Spinal cord (tissue), 10 donors: ENCODE data around the gene LOXL4. TPM values are rescaled to one million over a fixed set of nuclear protein-coding genes. Genes with fewer than 3 reads are reported as not detected.

Source experiments
- DNase-seq, 6 donors: peaks; one replicate each; pipeline versions ENCODE4 v3.0.0 to v3.0.0-alpha.2; 2013 to 2015; ENCODE audit warnings: low spot score in 6 of 6, low read depth in 4 of 6
- H3K27ac ChIP-seq: one replicate; pipeline ENCODE4 v1.5.1; 2013; ENCODE audit warnings: low read depth, low read length, control low read depth
- H3K27me3 ChIP-seq: one replicate; pipeline ENCODE4 v1.6.1; 2013; ENCODE audit warnings: low read length; ENCODE audit not compliant: control insufficient read depth, insufficient read depth
- H3K36me3 ChIP-seq: one replicate; pipeline ENCODE4 v1.6.1; 2013; ENCODE audit warnings: low read length; ENCODE audit not compliant: control insufficient read depth, insufficient read depth
- H3K4me1 ChIP-seq: one replicate; pipeline ENCODE4 v1.6.1; 2013; ENCODE audit warnings: low read length; ENCODE audit not compliant: control insufficient read depth, insufficient read depth
- H3K4me3 ChIP-seq: one replicate; pipeline ENCODE4 v1.5.1; 2013; ENCODE audit warnings: low read depth, low read length, control low read depth
- H3K9me3 ChIP-seq: one replicate; pipeline ENCODE4 v1.6.1; 2013; ENCODE audit warnings: low read length; ENCODE audit not compliant: control insufficient read depth, insufficient read depth
- WGBS: methylation state at CpG from one replicate; pipeline ENCODE4 v1.1.5; 2013; ENCODE audit warnings: missing lambda C conversion rate; ENCODE audit not compliant: insufficient coverage; 5-methylcytosine and 5-hydroxymethylcytosine counted together
- polyA plus RNA-seq, 2 donors: library from polyadenylated mRNA; unstranded; fragments of 120-200 nt; gene quantifications; one replicate each; pipeline ENCODE4 v1.2.1, GENCODE V29; 2013; ENCODE audit not compliant: insufficient read length in 2 of 2
- total RNA-seq, 2 donors: library from RNA; depleted of rRNA in 1 of 2; stranded (reverse); fragments of 120-200 nt in 1 of 2; fragments of >200 nt in 1 of 2; gene quantifications; one replicate each; pipeline versions ENCODE4 v1.2.3 to v1.2.4, GENCODE V29; 2013 to 2014
- donor health status: healthy.

LOXL4 gene
- total and polyA plus RNA-seq, 4 donors: 0.76 to 1.6 (median 0.92) TPM

DNA sequence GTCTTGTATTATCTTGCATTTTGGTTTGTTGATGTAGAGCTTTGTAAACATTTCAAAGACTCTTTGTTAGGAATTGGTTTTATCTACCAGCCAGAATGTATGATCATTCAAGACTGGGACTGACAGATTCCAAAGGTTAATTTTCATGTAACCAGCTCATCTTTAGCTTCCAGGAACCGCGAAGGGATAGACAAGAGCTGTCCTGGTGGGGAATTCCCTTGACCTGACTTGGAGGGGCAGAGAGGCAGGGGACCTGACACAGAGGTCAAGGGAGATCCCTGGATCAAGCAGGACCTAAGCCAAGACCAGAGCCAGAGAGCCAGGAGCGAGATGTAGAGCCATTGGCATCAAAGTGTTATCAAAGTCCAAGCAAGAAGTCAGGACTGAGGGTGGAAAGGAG lies 6.6 kb upstream of the LOXL4 start:
- no peaks in the 10 kb centered on the region for H3K36me3 ChIP-seq
- 96% methylated on average over 3 of the region's 3 CpGs for WGBS
- no peak overlapping the region for H3K4me3 ChIP-seq
- no peak for DNase-seq
- no peak overlapping the region for H3K27ac ChIP-seq
- no peaks in the 10 kb centered on the region for H3K9me3 ChIP-seq
- H3K27me3 ChIP-seq: no peaks in the 10 kb centered on the region
- H3K4me1 ChIP-seq: peaks cover 5% of the 10 kb centered on the region

DNA sequence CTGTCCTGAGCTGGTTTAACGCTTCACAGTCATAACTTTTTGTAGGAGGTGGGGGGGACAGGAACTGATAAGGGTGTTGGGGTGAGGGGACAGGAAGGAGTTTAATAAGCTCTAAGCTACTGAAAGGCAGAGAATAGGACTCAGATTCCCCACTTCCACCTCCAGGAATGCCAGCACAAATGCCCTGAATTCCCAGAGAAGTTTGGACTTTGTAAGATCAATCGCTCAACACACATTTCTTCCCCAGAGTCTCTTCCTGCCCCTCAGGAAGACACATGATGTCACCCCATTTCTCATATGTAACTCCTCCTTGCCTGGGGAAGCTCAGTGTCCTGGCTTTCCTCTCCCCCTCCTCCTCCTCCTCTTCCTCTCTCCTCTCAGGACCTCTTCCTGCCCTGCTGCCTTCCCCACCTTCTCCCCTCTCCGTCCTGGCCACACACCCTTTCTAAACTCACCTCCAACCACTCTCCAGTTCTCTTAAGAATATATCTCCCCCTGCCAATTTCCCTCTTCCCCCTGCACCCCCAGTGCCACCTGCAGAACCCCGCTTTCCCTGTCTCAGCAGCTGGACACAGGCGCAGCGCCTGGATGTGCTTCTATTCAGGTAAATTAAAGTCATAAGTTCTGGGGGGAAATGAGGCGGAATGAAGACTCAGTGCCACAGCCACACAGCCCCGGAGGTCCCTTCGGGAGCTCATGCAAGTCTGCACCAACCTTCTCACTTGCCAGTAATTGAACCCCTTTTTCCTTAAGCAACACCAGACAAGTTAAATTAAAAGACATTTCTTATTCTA lies 5.3 kb upstream of the LOXL4 start:
- Histone ChIP-seq H3K27ac (no peak overlapping the region), H3K4me3 (no peak overlapping the region), H3K27me3 (no peaks in the 10 kb centered on the region), H3K36me3 (no peaks in the 10 kb centered on the region), H3K9me3 (no peaks in the 10 kb centered on the region), H3K4me1 (peaks cover 18% of the 10 kb centered on the region)
- DNase-seq: no peak
- WGBS: 68% methylated on average over 5 of the region's 9 CpGs

DNA sequence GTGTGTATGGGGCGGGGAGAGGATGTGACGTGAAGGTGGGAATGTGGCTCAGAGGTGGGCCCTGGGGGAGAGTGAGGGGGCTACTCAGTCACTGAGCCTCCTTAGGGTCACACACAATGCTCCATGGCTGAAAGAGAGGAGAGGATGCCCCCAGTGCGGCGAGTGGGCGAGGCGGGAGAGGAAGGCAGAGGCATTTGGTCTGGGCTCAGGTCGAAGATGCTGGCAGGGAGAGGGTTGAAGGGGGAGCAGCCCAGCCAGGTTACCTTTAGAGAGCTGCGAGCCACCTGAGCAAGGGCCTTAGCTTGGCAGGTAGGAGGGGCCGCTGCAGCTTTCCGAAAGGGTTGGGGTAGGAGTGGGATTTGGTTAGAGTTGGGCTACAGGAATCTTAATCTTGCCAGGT lies 4.7 kb upstream of the LOXL4 start:
- Histone ChIP-seq H3K27ac (no peak overlapping the region), H3K4me1 (peaks cover 22% of the 10 kb centered on the region), H3K4me3 (no peak overlapping the region), H3K36me3 (no peaks in the 10 kb centered on the region), H3K27me3 (peaks cover under 1% of the 10 kb centered on the region), H3K9me3 (no peaks in the 10 kb centered on the region)
- 74% methylated on average over 10 of the region's 10 CpGs for WGBS
- DNase-seq: no peak

DNA sequence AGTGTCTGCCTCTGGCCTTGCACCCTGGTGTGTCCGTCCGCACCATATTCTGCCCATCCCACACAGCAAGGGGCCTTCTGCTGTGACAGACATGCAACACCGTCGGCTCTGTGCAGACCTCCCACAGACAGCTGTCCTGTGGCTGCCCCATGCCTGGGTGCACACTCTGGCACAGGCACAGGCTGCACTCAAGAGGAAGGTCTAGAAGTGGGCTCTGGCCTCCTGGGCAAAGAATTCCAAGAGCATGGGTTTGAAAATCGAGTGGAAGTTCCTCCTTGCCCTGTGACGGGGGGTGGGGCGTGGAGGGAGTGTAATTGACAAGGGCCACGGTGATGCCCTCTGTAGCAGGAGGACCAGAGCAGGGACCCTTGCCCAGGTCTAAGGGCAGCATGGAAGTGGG lies 4.3 kb upstream of the LOXL4 start:
- no peak overlapping the region for H3K27ac ChIP-seq
- peaks cover 2% of the 10 kb centered on the region for H3K27me3 ChIP-seq
- DNase-seq: no peak
- H3K9me3 ChIP-seq: no peaks in the 10 kb centered on the region
- H3K4me3 ChIP-seq: no peak overlapping the region
- H3K4me1 ChIP-seq: peaks cover 26% of the 10 kb centered on the region
- H3K36me3 ChIP-seq: no peaks in the 10 kb centered on the region
- WGBS: 84% methylated on average over 8 of the region's 8 CpGs

DNA sequence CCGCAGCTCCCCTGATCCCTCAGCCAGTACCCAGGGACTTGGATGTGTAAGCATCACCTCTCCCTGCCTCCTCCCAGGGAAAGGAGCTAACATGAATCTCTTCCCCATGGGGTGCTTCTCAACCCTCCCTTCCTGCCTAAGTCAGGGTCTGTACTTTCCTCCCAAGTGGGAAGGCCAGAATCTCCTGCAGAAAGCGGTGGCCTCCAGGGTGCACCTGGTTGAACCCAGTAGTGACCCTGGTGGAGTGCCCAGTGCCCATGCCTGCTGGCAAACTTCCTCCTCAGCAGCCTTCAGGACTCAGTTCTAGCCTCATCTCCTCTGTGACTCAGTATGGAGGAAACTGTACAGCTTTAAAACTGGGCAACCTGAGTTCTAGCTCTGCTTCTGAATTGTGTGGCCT lies 2.8 kb upstream of the LOXL4 start:
- Histone ChIP-seq H3K27ac (no peak overlapping the region), H3K4me1 (peaks cover 34% of the 10 kb centered on the region), H3K27me3 (peaks cover 2% of the 10 kb centered on the region), H3K36me3 (no peaks in the 10 kb centered on the region), H3K9me3 (no peaks in the 10 kb centered on the region), H3K4me3 (no peak overlapping the region)
- 92% methylated on average over 2 of the region's 2 CpGs for WGBS
- no peak for DNase-seq

DNA sequence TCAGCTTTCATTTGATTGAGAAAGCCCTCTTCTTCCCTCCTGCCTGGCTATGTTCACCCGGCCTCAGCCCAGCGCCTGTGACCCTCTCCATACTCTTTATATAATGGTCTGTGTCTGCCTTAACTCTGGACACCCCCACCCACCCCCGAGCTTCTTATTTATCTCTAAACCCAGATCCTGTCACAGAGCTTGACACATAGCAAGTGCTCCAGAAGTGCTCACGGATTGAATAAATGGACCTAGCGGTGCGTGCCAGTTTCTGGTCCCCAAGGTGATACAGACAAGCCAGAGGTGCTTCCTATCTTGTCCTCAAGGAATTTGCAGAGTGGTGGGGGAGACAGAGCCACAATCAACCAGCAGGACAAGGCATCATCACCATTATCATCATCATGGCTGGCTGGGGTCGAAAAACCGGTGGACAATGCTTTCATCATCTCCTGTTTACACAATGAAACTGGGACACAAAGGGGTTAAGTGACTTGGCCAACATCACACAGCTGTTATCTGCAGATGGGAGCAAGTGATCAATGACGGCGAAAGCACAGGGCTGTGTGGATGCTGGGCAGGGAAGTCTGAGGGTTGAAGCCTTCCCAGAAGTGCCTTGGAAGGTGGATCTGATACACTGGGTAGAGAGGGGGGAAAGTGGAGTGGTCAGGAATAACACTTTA lies 2.2 kb upstream of the LOXL4 start:
- DNase-seq: no peak
- Histone ChIP-seq H3K27ac (no peak overlapping the region), H3K4me3 (no peak overlapping the region), H3K36me3 (no peaks in the 10 kb centered on the region), H3K4me1 (peaks cover 38% of the 10 kb centered on the region), H3K9me3 (no peaks in the 10 kb centered on the region), H3K27me3 (peaks cover 2% of the 10 kb centered on the region)
- WGBS: 65% methylated on average over 8 of the region's 10 CpGs

DNA sequence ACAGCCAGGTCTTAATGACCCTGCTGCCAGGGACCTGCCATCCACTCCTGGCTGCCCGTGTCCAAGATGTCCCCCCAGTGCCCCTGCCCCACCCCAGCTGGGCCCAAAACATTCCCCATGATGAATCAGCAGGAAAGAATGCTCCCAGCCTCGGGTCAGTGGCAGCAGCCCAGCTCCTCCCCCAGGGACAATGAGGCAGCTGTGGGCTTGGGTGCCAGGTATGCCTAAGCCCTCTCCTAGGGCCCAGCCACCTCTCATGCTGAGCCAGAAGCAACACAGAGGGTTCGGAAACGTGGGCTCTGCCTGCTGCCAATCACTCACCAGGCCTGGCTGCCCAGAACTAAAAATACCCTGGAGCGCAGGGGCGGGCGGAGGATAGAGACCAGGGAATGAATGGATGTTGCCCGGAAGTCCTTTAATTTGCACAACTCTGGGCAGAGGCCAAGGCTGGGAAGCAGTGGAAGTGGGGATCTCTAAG lies 1.5 kb upstream of the LOXL4 start:
- Histone ChIP-seq H3K36me3 (no peaks in the 10 kb centered on the region), H3K4me1 (peaks cover 38% of the 10 kb centered on the region), H3K4me3 (no peak overlapping the region), H3K27me3 (peaks cover 2% of the 10 kb centered on the region), H3K27ac (no peak overlapping the region), H3K9me3 (no peaks in the 10 kb centered on the region)
- WGBS: 28% methylated on average over 8 of the region's 8 CpGs
- DNase-seq: peak in 1 of 6 donors; percentile 35

DNA sequence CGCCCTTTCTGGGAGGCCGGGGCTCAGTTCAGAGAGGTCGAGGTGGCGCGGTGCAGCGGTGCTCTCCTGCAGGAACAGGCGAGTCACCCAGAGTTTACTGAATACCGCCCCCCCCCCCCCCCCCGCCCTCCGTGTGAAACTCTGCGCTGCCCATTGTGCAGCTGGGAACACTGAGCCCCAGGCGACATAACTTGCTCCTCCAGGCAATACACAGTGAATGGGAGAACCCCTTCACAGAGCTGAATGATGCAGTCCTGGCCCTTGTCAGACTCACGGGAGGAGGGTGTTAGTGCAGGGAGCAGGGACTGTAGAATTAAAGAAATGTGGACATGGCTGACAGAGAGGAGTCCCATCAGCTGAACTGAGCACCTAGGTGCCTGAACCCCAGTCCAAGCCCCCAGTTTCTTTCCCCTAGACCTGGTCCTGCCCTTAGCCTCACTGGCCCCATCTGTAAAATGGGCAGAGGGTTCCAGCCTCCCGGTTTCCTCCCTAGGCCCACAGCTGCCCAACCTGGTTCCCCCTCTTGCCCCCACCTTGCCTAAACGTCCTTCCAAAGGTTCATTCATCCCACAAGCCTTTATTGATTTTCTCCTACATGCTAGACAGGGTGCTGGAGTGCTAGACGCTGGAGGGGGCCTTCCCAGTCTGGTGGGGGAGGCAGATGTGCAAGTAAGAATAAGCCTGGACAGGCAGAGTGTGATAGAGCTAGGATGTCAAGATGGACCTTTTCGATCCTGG lies 869 bp upstream of the LOXL4 start:
- 32% methylated on average over 10 of the region's 17 CpGs for WGBS
- Histone ChIP-seq H3K27me3 (peaks cover 2% of the 10 kb centered on the region), H3K4me1 (peaks cover 38% of the 10 kb centered on the region), H3K9me3 (no peaks in the 10 kb centered on the region), H3K27ac (no peak overlapping the region), H3K4me3 (peak overlapping the region; percentile 50), H3K36me3 (no peaks in the 10 kb centered on the region)
- DNase-seq: no peak

DNA sequence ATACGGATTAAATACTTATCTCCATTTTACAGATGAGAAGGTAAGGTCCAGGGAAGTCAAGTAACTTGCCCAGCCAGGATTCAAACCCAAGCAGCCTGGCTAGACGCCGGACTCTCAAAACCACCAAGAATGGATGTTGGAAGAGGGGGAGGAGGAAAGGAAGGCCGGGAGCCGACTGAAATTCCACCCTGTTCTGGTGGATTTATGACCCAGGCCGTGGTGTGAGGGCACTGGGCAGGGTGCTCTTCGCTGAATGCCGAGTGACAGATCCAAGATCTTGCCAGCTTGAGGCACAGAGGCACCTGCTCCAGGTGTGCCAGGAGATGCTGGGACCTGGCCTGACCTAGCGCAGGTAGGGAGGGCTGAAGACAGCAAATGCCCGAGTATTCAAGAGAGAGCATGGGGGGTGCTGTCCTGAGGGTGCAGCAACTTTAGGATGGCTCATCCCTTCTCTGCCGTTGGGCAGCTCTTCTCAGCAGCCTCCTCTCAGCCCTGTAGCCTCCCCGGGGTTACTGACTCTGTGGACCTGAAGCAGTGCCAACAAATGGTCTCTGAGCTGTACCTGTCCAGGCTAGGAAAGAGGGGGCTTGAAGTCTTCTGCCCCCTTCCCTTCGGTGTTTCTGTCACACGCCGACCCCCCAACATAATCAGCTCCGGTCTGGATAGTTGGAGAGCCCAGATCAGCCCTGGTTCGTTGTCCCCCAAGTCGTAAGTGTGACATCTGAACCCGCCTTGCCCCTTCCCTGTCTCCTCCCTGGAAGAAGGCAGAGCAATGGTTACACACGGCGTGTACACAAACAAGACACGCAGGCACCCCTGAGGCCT lies 713 bp downstream of the LOXL4 start:
- H3K4me1 ChIP-seq: peaks cover 38% of the 10 kb centered on the region
- DNase-seq: no peak
- peaks cover 2% of the 10 kb centered on the region for H3K27me3 ChIP-seq
- H3K36me3 ChIP-seq: no peaks in the 10 kb centered on the region
- H3K9me3 ChIP-seq: no peaks in the 10 kb centered on the region
- peak overlapping the region; percentile 40 for H3K27ac ChIP-seq
- 65% methylated on average over 17 of the region's 22 CpGs for WGBS
- H3K4me3 ChIP-seq: peak overlapping the region; percentile 27
